Right hindlimb (tissue), 1 donor: ENCODE measurements around the gene ELOVL5.

Source experiments
- DNase-seq: peaks from one replicate; pipeline ENCODE4 v3.0.0-alpha.2; 2018

Gene ELOVL5

DNA sequence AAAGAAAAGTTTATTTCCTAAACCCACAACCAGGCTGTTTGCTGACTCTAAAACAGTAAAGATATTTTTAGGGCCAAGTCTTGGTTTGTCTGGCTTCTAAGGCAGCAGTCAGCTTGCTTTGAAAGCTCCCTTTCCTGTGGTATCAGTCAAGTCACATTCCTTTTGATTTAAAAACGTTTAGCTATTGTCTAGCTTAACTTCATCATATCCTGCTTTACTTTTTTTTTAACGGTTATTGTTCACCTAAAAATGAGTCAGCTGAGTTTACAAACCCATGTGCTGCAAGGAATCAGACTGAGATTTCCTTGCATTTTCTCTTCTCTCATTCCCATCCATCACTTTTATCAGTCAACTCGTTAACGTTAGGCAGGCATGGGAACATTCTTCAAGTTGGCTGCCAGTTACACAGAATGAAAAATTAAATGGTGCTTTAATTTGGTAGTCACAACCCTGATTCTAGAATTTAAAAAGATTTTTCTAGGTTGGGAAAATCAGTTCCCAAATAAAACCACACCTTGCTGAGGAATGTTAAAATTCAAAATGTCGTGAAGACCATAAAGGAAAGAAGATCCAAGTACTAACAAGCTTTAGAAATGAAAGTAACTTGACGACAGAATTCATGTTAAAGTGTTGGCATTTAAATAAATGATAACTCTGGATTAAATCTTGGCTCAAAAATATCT lies 45.9 kb downstream of the ELOVL5 start:
- no peak for DNase-seq

DNA sequence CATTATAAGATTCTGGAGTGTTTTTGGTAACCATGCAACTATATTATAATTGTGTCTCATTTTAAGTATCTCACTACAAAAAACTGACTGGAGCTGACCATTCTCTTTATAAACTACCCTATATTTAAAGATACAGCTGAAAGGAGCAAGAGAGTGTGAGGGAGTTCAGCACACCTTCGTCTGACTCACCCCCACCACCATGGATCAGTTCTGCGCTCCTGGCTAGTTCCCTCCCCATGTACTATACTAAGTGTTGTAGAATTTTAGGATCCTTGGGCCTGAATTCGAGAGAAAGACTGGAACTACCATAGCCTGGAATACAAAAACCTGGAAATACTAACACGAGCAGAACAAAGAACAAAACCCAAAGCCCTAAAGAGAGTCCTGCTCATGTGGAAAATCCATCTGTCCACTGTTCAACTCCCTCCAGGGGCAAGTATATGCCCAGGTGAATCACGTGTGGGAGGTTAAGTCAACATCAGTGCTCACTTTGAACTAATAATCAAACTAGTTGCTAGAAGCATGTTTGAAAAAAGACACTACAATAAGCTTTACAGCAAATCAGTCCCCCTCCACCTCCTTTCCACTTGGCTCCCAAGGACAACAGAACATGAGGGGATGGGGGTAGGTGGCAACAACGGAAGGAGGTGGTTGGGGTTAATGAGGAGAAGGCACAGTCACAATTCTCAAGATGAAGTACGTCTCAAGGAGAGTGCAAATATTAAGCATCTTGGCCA lies 46.8 kb downstream of the ELOVL5 start:
- no peak for DNase-seq

DNA sequence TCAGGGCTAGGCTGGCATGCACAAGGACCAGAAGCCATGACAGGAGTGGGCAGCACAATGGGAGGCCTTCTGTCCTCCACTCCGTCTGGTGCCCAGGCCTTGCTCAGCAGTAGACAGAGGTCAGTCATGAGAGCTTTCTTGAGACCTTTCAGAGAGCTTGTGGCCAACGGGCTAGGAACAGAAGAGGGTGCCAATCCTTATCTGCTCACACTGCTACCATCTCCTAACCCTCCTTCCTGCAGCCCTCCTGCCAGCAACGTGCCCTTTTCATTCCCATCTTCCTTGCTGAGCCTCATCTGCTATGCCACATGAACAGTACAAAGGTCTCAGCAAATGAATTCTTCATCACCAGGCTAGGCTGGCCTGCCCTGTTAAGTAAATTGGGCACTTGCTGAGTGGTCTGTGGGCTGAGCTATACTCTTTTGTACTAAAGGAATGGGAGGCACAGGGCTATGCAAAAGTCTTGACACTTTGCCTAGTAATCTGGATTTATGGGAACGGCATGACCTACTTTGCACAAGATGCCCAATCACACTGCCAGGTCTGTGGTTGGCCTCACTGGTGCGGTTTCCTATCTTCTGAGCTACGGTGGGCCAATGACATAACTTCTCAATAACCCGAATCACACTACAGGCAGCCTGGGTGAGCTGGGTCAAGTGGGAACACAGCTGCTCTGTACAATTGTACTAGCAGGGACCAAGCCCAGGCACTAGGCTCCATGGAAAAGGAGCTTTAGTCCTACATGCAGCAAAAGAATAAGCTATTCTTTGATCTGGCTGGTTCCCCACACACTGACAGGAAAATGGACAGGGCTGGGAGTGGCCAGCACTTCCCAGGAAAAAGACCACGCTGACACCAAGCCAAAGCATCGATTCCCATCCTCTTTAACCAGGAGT lies 47.8 kb downstream of the ELOVL5 start:
- DNase-seq = peak; percentile 30

DNA sequence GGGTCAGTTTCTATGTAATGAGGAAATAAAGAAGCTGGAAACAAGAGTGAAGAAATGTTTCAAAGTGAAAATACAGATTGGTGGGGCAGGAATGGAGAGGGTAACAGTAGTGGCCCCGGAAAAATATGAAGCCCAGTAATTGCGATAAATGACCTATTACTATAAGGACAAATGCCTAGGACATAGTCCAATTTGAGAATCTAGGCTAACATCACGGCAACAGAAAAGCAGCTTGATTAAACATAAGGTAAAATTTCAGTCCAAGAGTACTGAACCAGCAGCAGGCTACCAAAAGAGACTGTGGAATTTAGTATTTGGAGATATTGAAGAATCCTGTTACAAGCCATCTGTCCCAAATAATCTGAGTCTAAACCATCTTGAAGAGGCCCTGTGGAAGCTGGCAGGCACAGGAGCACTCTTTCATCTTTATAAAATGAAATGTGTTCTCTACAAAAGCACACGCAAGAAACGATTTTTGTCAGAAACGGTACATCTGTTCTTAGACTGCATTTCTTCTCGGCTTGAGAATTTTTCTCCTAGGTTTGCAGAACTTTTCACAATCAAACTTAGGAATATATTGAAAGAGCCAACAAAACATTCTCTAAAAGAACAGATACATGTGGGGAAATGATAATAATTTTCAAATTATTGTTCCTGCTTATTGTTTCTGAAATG lies 49.3 kb downstream of the ELOVL5 start:
- no peak for DNase-seq

DNA sequence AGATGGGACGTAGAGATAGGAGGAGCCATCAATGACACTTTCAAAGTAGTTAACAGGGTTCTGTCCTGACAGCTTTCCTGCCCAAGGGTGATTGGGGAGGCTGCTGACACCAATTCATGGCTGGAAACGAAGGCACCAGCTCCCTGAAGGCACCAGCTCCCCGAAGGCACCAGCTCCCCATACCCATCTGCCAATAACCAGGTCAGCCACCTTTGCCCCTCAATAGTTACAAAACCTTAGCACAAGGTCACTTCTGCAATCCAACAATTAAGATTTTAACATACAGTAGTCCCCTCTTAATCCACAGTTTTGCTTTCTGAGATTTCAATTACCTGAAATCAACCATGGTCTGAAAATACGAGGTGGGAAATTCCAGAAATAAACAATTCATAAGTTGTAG lies 51.7 kb downstream of the ELOVL5 start:
- DNase-seq = no peak

DNA sequence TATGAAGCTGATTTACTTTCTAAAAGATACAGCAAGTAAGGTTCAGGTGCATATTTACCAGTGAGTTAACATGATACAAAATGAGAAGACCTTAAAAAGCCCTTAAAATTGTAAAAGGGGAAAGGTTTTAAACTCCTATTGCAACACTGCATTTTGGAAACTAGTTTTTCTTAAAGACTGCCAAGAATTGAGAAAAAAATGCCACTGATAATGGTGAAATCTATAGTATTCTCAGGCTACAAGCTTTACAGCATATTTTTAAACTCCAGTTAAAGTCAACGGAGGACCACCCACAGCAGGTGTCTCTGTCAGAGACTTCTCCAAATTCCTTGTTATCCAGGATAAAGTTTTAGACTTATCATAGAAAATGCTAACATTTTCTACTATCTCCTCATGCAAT lies 53.6 kb downstream of the ELOVL5 start:
- no peak for DNase-seq

DNA sequence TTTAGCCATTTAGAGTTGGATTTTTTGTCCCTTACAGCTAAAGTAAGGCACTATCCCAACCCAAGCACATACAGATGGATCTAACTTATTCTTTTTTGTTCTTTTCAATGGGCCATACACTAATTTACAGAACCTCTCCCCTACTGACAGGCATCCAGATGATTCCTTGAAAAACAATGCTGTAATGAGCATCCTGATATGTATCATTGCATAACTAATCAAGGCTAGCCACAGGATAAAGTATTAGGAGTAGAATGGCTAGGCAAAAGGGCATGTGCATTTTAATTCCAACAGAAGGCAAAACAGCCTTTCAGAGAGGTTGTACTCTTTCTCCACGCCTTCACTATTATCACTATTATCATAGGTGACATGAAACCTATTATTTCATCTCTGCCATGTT lies 54.1 kb downstream of the ELOVL5 start:
- no peak for DNase-seq

DNA sequence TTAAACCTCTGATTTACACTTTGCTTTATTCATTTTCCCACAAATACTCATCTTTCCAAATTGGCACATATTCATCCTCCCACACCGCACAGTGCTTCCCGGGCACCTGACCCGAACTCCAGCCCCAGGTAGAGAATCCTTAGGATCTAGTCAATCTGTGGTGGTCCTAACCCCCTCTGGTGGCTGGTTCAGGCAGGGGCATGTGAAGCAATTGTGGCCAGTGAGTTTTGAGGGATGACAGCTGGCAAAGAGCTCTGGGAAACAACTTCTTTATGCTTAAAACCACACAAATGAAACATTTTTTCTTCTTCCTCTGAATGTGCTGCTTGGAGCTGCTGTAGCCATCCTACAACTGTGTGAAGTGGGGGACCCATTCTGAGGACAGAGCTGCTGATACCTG lies 54.7 kb downstream of the ELOVL5 start:
- DNase-seq = no peak

DNA sequence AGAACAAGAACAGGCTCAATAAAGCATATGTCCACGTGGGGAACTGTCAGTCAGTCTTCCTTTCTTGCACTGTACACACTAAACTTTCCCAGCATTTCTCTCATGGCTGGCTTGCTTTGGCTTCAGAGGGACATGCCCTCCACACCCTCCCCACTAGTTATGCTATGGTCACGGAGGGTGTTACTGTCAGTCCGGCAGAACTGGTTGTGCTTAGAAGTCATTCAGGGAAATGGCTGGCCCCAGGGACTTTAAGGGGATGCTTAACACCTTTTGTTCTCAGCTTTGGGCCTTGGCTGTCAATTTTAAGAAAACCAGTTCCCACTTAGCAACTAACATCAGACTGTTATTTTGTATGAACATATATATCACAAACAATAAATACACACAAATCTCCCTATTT lies 55.1 kb downstream of the ELOVL5 start:
- no peak for DNase-seq

DNA sequence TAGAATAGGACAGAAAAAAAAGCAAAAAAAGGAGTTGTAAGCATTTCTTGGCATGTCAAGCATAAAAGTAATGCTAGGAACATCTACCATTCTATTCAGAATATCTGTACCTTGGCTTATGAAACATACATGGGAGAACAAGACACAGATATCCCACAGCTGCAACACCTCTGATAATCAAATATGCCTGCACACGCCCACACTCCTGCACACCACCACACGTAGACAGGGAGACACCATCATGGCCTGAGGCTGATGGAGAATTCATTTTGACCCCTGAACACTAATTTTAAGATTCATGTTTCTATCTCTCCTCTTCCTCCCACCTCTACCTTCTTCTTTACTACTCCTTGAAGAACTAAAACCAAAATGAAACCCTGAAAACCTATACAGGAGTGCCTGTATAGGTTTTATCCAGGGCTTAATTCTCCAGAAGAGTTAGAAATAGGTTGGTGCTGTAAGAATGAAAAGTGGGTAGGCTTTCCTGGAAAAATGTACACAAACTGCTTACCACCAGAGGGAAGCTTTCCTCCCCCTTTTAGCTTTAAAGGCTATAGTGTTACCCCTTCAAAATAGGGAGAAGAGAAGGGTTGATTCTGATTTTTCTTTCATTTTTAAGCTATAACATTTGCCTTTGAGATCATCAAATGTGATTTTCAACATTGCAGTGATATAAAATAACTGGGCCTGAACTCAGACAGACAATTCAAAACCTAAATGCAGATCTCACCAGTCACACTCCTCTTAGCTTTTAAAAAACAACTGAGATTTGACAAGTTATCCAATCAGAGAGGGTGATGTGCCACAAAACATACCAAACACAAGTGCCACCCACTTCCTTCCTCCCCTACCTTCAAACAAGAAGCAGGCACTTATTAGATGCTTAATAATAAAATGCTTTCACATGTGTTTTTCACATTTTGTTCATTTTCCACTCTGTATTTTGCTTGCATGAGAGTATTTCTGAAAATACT lies 57.9 kb downstream of the ELOVL5 start:
- DNase-seq = no peak

DNA sequence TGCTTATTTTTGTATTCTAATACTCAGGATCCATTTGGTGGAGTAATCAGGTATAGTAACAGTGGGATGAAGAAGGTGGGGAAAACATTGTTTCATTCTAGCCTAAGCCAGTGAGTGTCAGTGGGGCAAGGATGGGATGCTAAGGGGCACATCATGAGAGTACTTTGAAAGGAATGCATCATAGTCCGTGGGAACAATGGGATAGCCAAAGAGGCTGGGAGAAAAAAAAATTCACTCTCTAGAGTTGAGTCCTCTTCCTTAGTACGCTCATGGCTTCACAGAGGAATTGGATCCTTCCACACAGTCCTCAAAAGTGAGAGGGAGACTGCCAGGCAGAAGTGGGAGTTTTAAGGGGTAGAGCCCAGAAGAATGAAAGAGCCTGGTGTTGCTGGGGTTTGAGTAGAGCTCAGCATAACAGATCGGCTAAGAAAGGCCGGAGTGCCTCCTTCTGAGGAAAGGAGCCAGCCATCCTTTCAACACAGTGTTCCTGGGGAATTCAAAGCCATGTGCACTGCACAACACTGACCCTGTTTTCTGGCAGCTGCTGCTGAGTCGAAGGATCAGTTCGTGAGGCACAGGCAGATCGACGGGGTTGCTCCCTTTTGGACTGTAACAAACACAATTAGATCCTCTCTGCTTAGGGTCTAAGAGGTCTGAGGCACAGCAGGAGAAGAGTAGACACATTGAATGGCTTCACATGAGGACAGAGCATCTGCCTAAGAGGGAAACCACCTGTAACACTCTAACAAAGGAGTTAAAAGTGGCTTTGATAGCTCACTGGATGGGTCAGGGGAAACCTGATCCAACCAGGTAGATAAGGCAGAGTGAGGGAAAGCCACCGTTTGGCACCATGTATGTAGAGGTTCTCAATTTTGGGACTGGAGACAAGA lies 61.2 kb downstream of the ELOVL5 start:
- no peak for DNase-seq

DNA sequence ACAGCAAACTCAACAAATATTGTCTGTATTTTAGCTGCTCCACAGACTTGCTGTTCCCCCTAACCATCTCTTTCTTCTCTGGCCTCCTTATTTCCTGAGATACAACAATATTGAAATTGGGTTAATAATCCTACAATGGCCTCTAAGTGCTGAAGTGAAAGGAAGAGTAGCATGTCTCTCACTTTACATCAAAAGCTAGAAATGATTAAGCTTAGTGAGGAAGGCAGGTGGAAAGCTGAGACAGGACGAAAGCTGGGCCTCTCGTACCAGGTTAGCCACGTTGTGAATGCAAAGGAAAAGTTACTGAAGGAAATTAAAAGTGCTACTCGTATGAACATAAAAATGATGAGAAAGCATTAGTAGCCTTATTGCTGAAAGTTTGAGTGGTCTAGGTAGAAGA lies 63.8 kb downstream of the ELOVL5 start:
- DNase-seq = no peak

DNA sequence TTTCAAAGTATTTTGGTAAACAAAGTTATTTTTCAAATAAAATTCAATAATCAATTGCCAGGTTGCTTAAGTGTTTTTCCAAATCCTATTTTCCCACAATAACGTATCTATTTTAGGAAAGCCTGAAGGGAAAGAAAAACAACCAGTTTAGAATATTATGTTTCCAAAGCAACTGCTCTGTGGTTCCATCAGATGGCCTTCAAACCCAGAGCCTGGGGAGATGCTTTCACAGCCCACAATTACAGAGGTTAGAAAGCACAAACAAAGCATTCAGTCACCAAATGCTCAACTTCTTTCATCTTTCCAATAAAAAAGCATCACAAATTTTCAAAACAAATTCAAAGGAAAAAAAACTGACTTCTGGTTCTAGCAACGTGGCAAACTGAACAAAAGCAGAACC lies 66.0 kb downstream of the ELOVL5 start:
- DNase-seq = peak; percentile 34

DNA sequence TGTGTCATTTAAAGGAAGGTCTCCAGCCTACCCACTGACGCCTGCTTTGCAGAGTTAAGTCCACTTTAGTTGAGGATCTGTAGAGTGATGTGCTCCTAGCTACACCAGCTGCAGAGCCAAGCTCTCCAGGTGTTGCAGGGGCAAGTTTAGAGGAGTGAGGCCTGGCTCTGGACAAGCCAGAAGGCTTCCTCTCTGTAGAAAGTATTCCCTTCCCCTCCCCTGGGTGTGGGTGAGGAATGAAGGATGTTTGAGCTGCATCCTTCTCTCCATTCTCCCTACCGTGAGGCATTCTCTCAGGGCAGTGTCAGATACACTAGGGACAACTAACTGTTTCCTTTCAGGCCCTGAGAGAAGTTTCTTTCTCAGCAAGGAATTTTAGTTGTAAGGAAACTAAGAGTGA lies 66.5 kb downstream of the ELOVL5 start:
- DNase-seq = no peak

DNA sequence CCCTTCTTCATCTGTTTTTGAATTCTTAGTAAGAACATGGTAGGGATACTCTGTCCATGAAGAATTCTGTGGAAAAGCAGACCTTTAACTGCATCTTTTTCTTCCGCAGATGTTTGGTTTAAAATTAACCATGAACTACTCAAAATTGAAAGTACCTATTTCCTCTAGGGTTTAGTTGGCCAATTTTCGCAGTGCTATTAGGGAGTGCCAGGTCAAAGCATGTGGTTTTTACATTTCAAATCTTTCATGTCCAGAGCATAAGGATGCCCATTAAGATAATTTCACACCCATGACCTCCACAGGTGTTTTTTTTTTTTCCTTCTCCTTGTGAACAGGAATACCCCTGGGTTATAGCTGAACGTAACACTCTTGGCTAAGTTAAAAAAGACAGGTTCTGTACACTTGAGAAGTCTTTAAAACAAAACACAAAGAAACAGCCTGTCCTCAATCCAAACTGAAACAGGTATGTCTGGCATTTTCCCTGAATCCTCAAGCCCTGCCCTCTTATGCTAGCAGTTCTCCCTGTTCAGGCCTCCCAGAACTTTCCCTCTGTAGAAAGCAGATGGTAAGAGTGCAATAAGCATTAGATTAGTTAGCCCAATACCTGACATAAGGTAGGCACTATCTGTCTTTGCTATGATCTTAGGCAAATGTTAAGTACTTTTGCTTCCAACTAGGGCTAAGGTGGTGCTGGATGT lies 67.1 kb downstream of the ELOVL5 start:
- no peak for DNase-seq

DNA sequence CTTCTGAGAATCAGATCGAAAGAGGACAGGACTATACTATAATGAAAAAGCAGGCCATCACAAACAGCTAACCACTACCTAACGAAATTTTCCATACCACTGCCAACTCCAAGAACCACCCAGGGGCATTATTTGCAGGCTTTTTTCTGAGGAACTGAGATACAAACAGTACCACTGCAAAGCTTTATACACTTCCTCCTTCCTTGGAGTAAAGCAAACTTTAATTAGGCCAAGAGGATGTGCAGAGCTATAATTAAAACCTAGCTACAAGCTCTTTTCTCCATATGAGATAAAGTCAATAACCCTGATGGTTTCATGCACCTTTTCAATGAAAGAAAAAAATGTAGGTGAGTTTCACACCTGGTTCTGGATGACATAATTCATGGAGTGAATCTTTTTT lies 68.5 kb downstream of the ELOVL5 start:
- DNase-seq = no peak

DNA sequence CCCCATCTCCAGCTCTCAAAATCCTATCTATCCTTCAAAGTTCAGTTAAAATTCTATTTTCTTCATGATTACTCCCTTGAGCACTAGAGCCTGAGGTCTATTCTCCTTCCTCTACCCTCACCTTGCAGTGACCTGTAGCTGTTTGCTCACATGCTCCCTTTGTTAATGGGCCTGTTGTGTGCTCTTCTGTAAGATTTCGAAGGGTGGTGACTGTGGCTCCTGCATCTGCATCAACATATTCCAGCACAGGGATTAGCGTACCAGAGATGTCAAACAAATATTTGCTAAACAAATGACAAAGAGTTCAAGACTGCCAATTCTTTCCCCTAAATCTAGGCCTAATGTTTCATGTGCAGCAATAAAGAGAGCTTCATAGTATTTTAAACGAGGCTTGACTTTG lies 69.5 kb downstream of the ELOVL5 start:
- no peak for DNase-seq

DNA sequence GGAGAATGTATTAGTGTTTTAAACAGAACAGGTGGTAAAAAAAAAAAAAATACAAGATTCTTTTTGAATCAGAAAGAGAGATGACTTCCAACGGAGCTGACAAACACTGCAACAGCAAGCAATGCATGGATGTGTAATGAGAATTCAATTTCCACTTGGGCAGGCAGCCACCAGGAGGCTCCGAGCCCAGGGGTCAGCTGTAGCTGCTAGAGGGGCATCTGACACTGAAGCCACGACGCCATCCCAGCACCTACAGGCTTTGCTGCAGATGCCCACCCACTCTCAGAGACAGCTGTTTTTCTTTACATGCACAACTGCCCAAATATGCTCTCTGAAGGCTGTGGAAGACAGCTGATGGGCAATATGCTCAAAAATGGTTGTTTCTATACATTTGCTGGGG lies 75.4 kb downstream of the ELOVL5 start:
- peak; percentile 39 for DNase-seq

DNA sequence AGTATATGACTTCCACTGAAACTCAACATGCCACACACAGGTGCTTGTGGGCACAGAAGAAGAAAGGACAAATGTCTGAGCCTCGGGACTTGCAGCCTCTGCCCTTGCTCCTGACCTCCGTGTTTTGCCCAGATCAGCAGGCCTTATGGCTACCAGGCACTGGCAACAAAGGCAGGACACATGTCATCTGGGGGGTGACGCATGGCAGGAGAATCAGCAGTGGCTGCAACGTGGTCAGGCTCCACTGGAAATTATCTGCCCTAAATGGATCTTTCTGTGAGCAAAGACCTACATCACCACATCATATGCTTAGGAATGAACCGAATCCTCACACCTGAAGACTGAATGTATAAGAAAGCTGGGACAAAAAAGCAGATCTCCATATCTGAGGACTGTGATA lies 78.9 kb downstream of the ELOVL5 start:
- no peak for DNase-seq
